HepG2 (cell line): ENCODE data around the gene ATP1A1. TPM values are rescaled to one million over a fixed set of nuclear protein-coding genes. Genes with fewer than 3 reads are reported as not detected.

Experiments used
- ATAC-seq: fragments of 200-7000 bp; cut with Tn5 transposase; 3 replicates; pipeline ENCODE4 v1.9.1; 2020; ENCODE audit warnings: mild to moderate bottlenecking, moderate library complexity
- BruUV-seq: library from RNA; stranded (reverse); fragments of 400-500 nt; replicated peaks from 2 replicates; lab custom pipeline; 2021; lab: Mats Ljungman, UMichigan
- CTCF ChIA-PET: fragments of 300-600 bp; formaldehyde crosslinking; extraction: SDS; loops from one replicate; lab custom pipeline; 2021; ENCODE audit warnings: low total read pairs, inconsistent platforms, low intra/inter-chr PET ratio; lab: Yijun Ruan, JAX
- POLR2A ChIA-PET: fragments of 350-600 bp; sonication (Branson Sonifier 250); formaldehyde crosslinking; loops from one replicate; lab custom pipeline; 2020; ENCODE audit warnings: antibody characterized with exemption, inconsistent platforms; lab: Yijun Ruan, JAX
- DNase-seq: peaks from one replicate; pipeline ENCODE4 v3.0.0-alpha.2; 2015; ENCODE audit warnings: low spot score
- FAIRE-seq: peaks from 3 replicates; lab custom pipeline; 2011; peaks lifted over from hg19 to GRCh38; lab: Jason Lieb, UNC
- H2AFZ ChIP-seq: one replicate; pipeline ENCODE4 v1.6.1; 2011; ENCODE audit warnings: low read length, inconsistent platforms
- H3K27ac ChIP-seq: fragments of 300-600 bp; 3 replicates; pipeline ENCODE4 v1.8.0; 2011; ENCODE audit warnings: mixed run types, mild to moderate bottlenecking, mixed read lengths, low read length, inconsistent platforms; ENCODE audit not compliant: insufficient read depth; ENCODE audit errors: extremely low read length
- H3K27me3 ChIP-seq, 2 experiments: fragments of 200-600 bp in 1 of 2; 2 replicates in 1 of 2; 3 replicates in 1 of 2; pipeline versions ENCODE4 v1.6.0 to v1.8.0; 2011; ENCODE audit warnings: low read length in 2 of 2, mild to moderate bottlenecking in 2 of 2, moderate library complexity in 2 of 2, inconsistent platforms in 1 of 2; ENCODE audit not compliant: insufficient read depth in 2 of 2, control insufficient read depth in 1 of 2
- H3K36me3 ChIP-seq, 2 experiments: fragments of 200-600 bp in 1 of 2; replicated peaks in 1 of 2; 2 replicates in 1 of 2; 3 replicates in 1 of 2; pipeline versions ENCODE4 v1.5.1 to v1.8.0; 2011; ENCODE audit warnings: low read length in 2 of 2, inconsistent platforms in 1 of 2; ENCODE audit not compliant: insufficient read depth in 2 of 2, control insufficient read depth in 1 of 2
- H3K4me1 ChIP-seq: 2 replicates; pipeline ENCODE4 v1.5.1; 2012; ENCODE audit warnings: low read length, inconsistent platforms; ENCODE audit not compliant: insufficient read depth
- H3K4me2 ChIP-seq: 2 replicates; pipeline ENCODE4 v1.6.0; 2011; ENCODE audit warnings: low read depth, low read length, inconsistent platforms
- H3K4me3 ChIP-seq, 3 experiments: fragments of 200-600 bp in 1 of 3; sonication (generic), shearing (Covaris generic) in 1 of 3; replicated peaks in 1 of 3; 2 replicates each; pipeline ENCODE4 v1.5.1; 2011 to 2016; ENCODE audit warnings: low read length in 3 of 3, inconsistent platforms in 2 of 3, low read depth in 2 of 3, mild to moderate bottlenecking in 2 of 3, control low read depth in 1 of 3, mixed read lengths in 1 of 3; ENCODE audit not compliant: insufficient read depth in 1 of 3
- H3K79me2 ChIP-seq: one replicate; pipeline ENCODE4 v1.6.1; 2011; ENCODE audit warnings: low read length, inconsistent platforms; ENCODE audit not compliant: insufficient read depth
- H3K9ac ChIP-seq: 2 replicates; pipeline ENCODE4 v1.6.0; 2011; ENCODE audit warnings: mild to moderate bottlenecking, low read depth, low read length, inconsistent platforms; ENCODE audit not compliant: insufficient read depth
- H3K9me3 ChIP-seq: 2 replicates; pipeline ENCODE4 v1.5.1; 2012; ENCODE audit warnings: mild to moderate bottlenecking, low read length
- H4K20me1 ChIP-seq: 2 replicates; pipeline ENCODE4 v1.6.0; 2011; ENCODE audit warnings: inconsistent platforms, mild to moderate bottlenecking, low read length, moderate library complexity; ENCODE audit not compliant: insufficient read depth
- BHLHE40 ChIP-seq: IDR thresholded peaks from 2 replicates; pipeline ENCODE4 v1.6.1; 2011; ENCODE audit warnings: low read length, improper control_type of control experiment
- CBX2 ChIP-seq, 2 experiments: fragments of 200-600 bp in 1 of 2; sonication (generic); formaldehyde crosslinking in 1 of 2; IDR thresholded peaks; 2 replicates each; pipeline versions ENCODE4 v1.7.0 to v1.8.1; 2018 to 2022; ENCODE audit warnings: low read depth in 2 of 2, low read length in 1 of 2, mild to moderate bottlenecking in 1 of 2, missing genetic modification reagents in 1 of 2
- EZH2 ChIP-seq: conservative IDR thresholded peaks from 2 replicates; pipeline ENCODE4 v1.6.1; 2012; ENCODE audit warnings: mild to moderate bottlenecking, low read depth, low read length, moderate library complexity
- HMGXB4 ChIP-seq, 2 experiments: sonication (generic) in 1 of 2; formaldehyde crosslinking in 1 of 2; IDR thresholded peaks; 2 replicates each; pipeline versions ENCODE4 v1.4.0 to v1.6.1; 2018 to 2020; ENCODE audit warnings: missing genetic modification reagents in 2 of 2, borderline replicate concordance in 1 of 2, low read depth in 1 of 2, mild to moderate bottlenecking in 1 of 2, missing biosample characterization in 1 of 2
- HNF4A ChIP-seq: sonication (generic); formaldehyde crosslinking; IDR thresholded peaks from 2 replicates; pipeline ENCODE4 v1.4.0; 2020; ENCODE audit warnings: missing genetic modification reagents
- PLRG1 ChIP-seq: fragments of 450-650 bp; conservative IDR thresholded peaks from 2 replicates; pipeline ENCODE4 v1.6.1; 2016
- TCF12 ChIP-seq, 2 experiments: fragments of 450-650 bp in 1 of 2; sonication (generic) in 1 of 2; formaldehyde crosslinking in 1 of 2; IDR thresholded peaks; 2 replicates each; pipeline versions ENCODE4 v1.6.1 to v1.8.0; 2017 to 2022; ENCODE audit warnings: antibody characterized with exemption in 1 of 2, mild to moderate bottlenecking in 1 of 2, missing genetic modification reagents in 1 of 2, moderate library complexity in 1 of 2
- XRCC5 ChIP-seq: fragments of 200-400 bp; formaldehyde crosslinking; optimal IDR thresholded peaks from 2 replicates; pipeline ENCODE3; 2017; ENCODE audit warnings: mild to moderate bottlenecking, low read length
- ZNF143 ChIP-seq: sonication (generic); formaldehyde crosslinking; IDR thresholded peaks from 2 replicates; pipeline ENCODE4 v1.4.0; 2020; ENCODE audit warnings: missing genetic modification reagents
- WGBS: methylation state at CpG from one replicate; pipeline ENCODE4 v1.1.6; 2017; ENCODE audit warnings: low lambda C conversion rate; 5-methylcytosine and 5-hydroxymethylcytosine counted together
- in situ Hi-C: cut with HindIII; loops from 2 replicates; pipeline ENCODE4 v1.10.0; 2017; ENCODE audit warnings: low pct_unique_long_range_greater_than_20kb; ENCODE audit not compliant: extremely low pct_ligation_motif_present
- intact Hi-C: fragments of 100-400 bp; cut with micrococcal nuclease; formaldehyde crosslinking; loops from one replicate; pipeline ENCODE4 v1.10.0; 2022; ENCODE audit not compliant: unreplicated experiment
- polyA plus RNA-seq, 8 experiments: library from polyadenylated mRNA; depleted of rRNA in 3 of 8; stranded (reverse) in 7 of 8; unstranded in 1 of 8; fragments of >200 nt; fragmentation: Illumina TruSeq in 4 of 8; extraction: Trizol in 4 of 8; gene quantifications; 2 replicates each; pipeline versions ENCODE4 v1.2.1 to v1.2.3, GENCODE V29; 2011 to 2016; ENCODE audit warnings: low read depth in 4 of 8, missing spikeins in 1 of 8, mixed read lengths in 1 of 8; ENCODE audit not compliant: insufficient read depth in 1 of 8
- total RNA-seq, 5 experiments: library from RNA; depleted of rRNA; stranded (reverse); fragments of >200 nt; fragmentation: Illumina TruSeq; extraction: Trizol; gene quantifications; 2 replicates each; pipeline ENCODE4 v1.2.3, GENCODE V29; 2016; ENCODE audit warnings: low read depth in 1 of 5
- TF ChIP-seq, protein P1 (sequence below): sonication (generic); formaldehyde crosslinking; conservative IDR thresholded peaks from 2 replicates; pipeline ENCODE4 v1.4.0; 2020; ENCODE audit warnings: missing genetic modification reagents
- TF ChIP-seq, protein P2 (sequence below): sonication (generic); formaldehyde crosslinking; IDR thresholded peaks from 2 replicates; pipeline ENCODE4 v1.4.0; 2020; ENCODE audit warnings: missing genetic modification reagents

ATP1A1 gene
- total and polyA plus RNA-seq, 2 of the 13 experiments (the other 11 are each of a cell fraction or from before 2014, with no cell fraction given): 280 to 705 TPM

DNA sequence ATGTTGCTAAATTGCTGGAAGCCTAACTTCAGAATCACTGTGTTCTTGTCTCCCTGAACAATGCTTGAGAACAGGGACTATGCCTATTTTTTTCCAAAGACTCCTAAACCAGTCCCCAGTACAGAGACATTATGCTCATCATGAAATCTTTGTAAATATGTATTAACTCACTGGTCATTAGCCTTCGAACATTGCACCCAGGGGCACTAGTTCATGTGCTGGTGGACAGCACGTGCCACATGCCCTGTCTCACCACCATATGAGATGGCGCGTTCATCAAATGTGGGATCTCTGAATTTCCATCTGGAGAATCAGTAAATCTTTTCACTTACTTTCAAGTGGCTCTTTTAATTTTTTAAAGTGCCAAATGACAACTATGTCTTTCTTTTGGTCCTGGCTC lies 11.0 kb upstream of the ATP1A1 start:
- CTCF ChIA-PET: no interaction called here
- no peak for FAIRE-seq
- H3K9me3 ChIP-seq: no peaks in the 10 kb centered on the region
- no peaks in the 10 kb centered on the region for H3K36me3 ChIP-seq
- no peak overlapping the region for H3K27ac ChIP-seq
- no peak for DNase-seq
- H3K4me3 ChIP-seq: no peak overlapping the region
- POLR2A ChIA-PET: no interaction called here
- WGBS: 72% methylated on average over 4 of the region's 4 CpGs
- TF ChIP-seq HMGXB4 (CRISPR knock-in tag; IDR thresholded peaks at IDR 0.05; ENCODE audit: borderline replicate concordance in 1 of 2, low read depth in 1 of 2) (no peak), PLRG1 (no peak), EZH2 (no peak), TCF12 (IDR thresholded peaks at IDR 0.05) (no peak), TCF12 (CRISPR knock-in tag; IDR thresholded peaks at IDR 0.05) (no peak), CBX2 (IDR thresholded peaks at IDR 0.05; ENCODE audit: low read depth, low read length) (no peak), CBX2 (CRISPR knock-in tag; IDR thresholded peaks at IDR 0.05; ENCODE audit: low read depth) (no peak), BHLHE40 (peak; percentile 48; the same call in 1 of the 2 replicates), ZNF143 (CRISPR knock-in tag) (no peak), XRCC5 (no peak), HNF4A (CRISPR knock-in tag) (peak; percentile 65; the same call in 1 of the 2 replicates)
- TF ChIP-seq, protein P1, sequence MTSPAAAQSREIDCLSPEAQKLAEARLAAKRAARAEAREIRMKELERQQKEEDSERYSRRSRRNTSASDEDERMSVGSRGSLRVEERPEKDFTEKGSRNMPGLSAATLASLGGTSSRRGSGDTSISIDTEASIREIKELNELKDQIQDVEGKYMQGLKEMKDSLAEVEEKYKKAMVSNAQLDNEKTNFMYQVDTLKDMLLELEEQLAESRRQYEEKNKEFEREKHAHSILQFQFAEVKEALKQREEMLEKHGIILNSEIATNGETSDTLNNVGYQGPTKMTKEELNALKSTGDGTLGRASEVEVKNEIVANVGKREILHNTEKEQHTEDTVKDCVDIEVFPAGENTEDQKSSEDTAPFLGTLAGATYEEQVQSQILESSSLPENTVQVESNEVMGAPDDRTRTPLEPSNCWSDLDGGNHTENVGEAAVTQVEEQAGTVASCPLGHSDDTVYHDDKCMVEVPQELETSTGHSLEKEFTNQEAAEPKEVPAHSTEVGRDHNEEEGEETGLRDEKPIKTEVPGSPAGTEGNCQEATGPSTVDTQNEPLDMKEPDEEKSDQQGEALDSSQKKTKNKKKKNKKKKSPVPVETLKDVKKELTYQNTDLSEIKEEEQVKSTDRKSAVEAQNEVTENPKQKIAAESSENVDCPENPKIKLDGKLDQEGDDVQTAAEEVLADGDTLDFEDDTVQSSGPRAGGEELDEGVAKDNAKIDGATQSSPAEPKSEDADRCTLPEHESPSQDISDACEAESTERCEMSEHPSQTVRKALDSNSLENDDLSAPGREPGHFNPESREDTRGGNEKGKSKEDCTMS (CRISPR knock-in tag): no peak
- TF ChIP-seq, protein P2, sequence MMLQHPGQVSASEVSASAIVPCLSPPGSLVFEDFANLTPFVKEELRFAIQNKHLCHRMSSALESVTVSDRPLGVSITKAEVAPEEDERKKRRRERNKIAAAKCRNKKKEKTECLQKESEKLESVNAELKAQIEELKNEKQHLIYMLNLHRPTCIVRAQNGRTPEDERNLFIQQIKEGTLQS (CRISPR knock-in tag): no peak
- H3K4me2 ChIP-seq: 0 out of 2 replicates have a peak overlapping the region, but pooled peaks have one; percentile 4
- H2AFZ ChIP-seq: no peak overlapping the region
- no peak for ATAC-seq
- H4K20me1 ChIP-seq: no peaks in the 10 kb centered on the region
- intact Hi-C loops (no loop called here), in situ Hi-C loops (no loop called here)
- BruUV-seq: no TSS peak
- H3K9ac ChIP-seq: no peak overlapping the region
- peaks cover 46% of the 10 kb centered on the region for H3K4me1 ChIP-seq
- peaks cover 0 to 12% of the 10 kb centered on the region in 2 experiments; a peak in 1 of 5 replicates for H3K27me3 ChIP-seq
- H3K79me2 ChIP-seq: no peaks in the 10 kb centered on the region
